Superior temporal gyrus (tissue), 1 donor: ENCODE results near the gene MACROD2.
"Not testable (repeated sequence)": the region's sequence is repeated elsewhere in the genome, so short reads cannot be mapped to it uniquely, and the experiment has no call there.

Source experiments
- DNase-seq: peaks from one replicate; pipeline ENCODE4 v3.0.0-alpha.2; 2016; ENCODE audit errors: extremely low spot score

MACROD2 gene

GRCh38 chr20:14266246-14266645 is 270.9 kb downstream of the MACROD2 start:
- DNase-seq: no peak

- not testable (repeated sequence) for DNase-seq
These were observed 275.4 kb downstream of the MACROD2 start for GRCh38 chr20:14270751-14271150.

GRCh38 chr20:14282140-14282539 is 286.8 kb downstream of the MACROD2 start:
- DNase-seq: no peak

- DNase-seq: no peak
These were observed 289.1 kb downstream of the MACROD2 start for GRCh38 chr20:14284443-14284842.

GRCh38 chr20:14288341-14289330 is 293.3 kb downstream of the MACROD2 start:
- no peak for DNase-seq

GRCh38 chr20:14291502-14291901 is 296.2 kb downstream of the MACROD2 start:
- no peak for DNase-seq

- no peak for DNase-seq
These were observed 299.9 kb downstream of the MACROD2 start for GRCh38 chr20:14295238-14295637.

GRCh38 chr20:14295770-14296309 is 300.5 kb downstream of the MACROD2 start:
- no peak for DNase-seq

- DNase-seq: no peak
These were observed 304.5 kb downstream of the MACROD2 start for GRCh38 chr20:14299831-14300230.

GRCh38 chr20:14303106-14303505 is 307.8 kb downstream of the MACROD2 start:
- no peak for DNase-seq

- no peak for DNase-seq
These were observed 308.3 kb downstream of the MACROD2 start for GRCh38 chr20:14303651-14304050.

GRCh38 chr20:14304472-14304871 is 309.2 kb downstream of the MACROD2 start:
- no peak for DNase-seq

GRCh38 chr20:14307956-14308355 is 312.6 kb downstream of the MACROD2 start:
- DNase-seq: no peak

GRCh38 chr20:14310977-14311627 is 315.8 kb downstream of the MACROD2 start:
- no peak for DNase-seq

GRCh38 chr20:14312001-14312400 is 316.7 kb downstream of the MACROD2 start:
- no peak for DNase-seq

- no peak for DNase-seq
These were observed 318.2 kb downstream of the MACROD2 start for GRCh38 chr20:14313341-14314020.

- no peak for DNase-seq
These were observed 324.4 kb downstream of the MACROD2 start for GRCh38 chr20:14319704-14320103.

- DNase-seq: no peak
These were observed 336.3 kb downstream of the MACROD2 start for GRCh38 chr20:14331646-14332045.

- DNase-seq: no peak
These were observed 337.6 kb downstream of the MACROD2 start for GRCh38 chr20:14332866-14333265.

GRCh38 chr20:14333721-14334120 is 338.4 kb downstream of the MACROD2 start:
- DNase-seq: peak; percentile 63

- peak; percentile 89 for DNase-seq
These were observed 339.1 kb downstream of the MACROD2 start for GRCh38 chr20:14334306-14334930.

GRCh38 chr20:14335052-14335451 is 339.7 kb downstream of the MACROD2 start:
- DNase-seq: peak; percentile 58
